CD4-positive, alpha-beta T cell treated with Interleukin-6 for 4 hours (primary cell): ENCODE results near the gene ABHD1.
"Not testable (repeated sequence)": the region's sequence is repeated elsewhere in the genome, so short reads cannot be mapped to it uniquely, and the experiment has no call there.

Experiments
- DNase-seq: peaks from one replicate; pipeline ENCODE4 v3.0.0-alpha.2; 2020; ENCODE audit warnings: mixed read lengths

Gene ABHD1

GRCh38 chr2:27174638-27175037 lies 51.0 kb downstream of the ABHD1 start:
- no peak for DNase-seq

- no peak for DNase-seq
Observed at GRCh38 chr2:27175330-27175729, 51.7 kb downstream of the ABHD1 start.

- DNase-seq, result not testable (repeated sequence)
Observed at GRCh38 chr2:27175781-27176180, 52.2 kb downstream of the ABHD1 start.

- no peak for DNase-seq
Observed at GRCh38 chr2:27177441-27178351, 54.1 kb downstream of the ABHD1 start.

GRCh38 chr2:27178469-27178868 lies 54.9 kb downstream of the ABHD1 start:
- DNase-seq, result no peak

GRCh38 chr2:27179344-27180000 lies 55.9 kb downstream of the ABHD1 start:
- no peak for DNase-seq
